Measurements from ENCODE around the gene CD248. TPM values are rescaled to one million over a fixed set of nuclear protein-coding genes. Genes with fewer than 3 reads are reported as not detected.

The CD248 gene
- total and polyA plus RNA-seq, 3 donors from 2014 or later: 3.9 to 35.5 (median 6.4) TPM

DNA sequence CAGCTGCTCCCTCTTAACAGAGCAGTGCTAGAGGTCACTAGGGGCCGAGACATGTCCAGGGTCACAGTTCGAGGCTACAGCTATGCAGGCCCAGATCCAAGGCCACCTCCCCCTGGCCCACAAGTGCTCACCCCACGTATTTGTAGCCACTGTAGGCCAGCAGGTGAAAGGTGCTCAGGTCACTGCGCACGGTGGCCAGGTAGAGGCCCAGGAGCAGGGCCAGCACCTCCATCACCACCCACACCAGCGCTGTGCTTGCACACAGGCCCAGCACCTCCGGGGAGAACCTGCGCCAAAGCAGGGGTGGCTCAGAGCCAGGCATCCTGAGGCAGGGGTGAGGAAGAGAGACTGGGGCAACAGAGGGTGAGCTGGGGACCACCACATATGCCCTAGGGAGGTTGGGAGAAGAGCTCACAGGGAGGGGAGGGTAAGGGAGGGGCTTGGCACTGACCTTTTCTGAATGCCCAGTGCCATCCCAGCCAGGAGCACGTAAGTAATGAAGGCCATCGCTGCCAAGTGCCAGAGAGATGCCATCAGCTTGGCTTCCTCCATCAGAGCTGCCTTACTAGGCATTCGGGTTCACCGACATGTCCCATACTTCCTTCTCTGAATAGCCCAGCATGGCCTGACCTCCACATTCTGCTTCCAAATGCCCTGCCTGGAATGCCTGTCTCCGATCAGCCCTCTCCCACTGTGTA is 31.4 kb downstream of the CD248 start:
- Histone ChIP-seq H3K27me3 (no peaks in the 10 kb centered on the region), H3K4me1 (peaks cover 17% of the 10 kb centered on the region), H3K36me3 (ENCODE audit: low read depth, missing control alignments) (no peaks in the 10 kb centered on the region), H3K27ac (no peak overlapping the region), H3K9me3 (no peaks in the 10 kb centered on the region), H3K4me3 (no peak overlapping the region)
- no peak for DNase-seq
- TF ChIP-seq, protein P1, sequence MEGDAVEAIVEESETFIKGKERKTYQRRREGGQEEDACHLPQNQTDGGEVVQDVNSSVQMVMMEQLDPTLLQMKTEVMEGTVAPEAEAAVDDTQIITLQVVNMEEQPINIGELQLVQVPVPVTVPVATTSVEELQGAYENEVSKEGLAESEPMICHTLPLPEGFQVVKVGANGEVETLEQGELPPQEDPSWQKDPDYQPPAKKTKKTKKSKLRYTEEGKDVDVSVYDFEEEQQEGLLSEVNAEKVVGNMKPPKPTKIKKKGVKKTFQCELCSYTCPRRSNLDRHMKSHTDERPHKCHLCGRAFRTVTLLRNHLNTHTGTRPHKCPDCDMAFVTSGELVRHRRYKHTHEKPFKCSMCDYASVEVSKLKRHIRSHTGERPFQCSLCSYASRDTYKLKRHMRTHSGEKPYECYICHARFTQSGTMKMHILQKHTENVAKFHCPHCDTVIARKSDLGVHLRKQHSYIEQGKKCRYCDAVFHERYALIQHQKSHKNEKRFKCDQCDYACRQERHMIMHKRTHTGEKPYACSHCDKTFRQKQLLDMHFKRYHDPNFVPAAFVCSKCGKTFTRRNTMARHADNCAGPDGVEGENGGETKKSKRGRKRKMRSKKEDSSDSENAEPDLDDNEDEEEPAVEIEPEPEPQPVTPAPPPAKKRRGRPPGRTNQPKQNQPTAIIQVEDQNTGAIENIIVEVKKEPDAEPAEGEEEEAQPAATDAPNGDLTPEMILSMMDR (IDR thresholded peaks at IDR 0.05): no peak
- no peak for TF ChIP-seq POLR2A (IDR thresholded peaks at IDR 0.05)
- 83 to 91% methylated on average over 6 to 13 of the region's 13 CpGs for WGBS, 2 donors
- intact Hi-C loops (cut with DNase I; ENCODE audit: low total_unique reads): no loop called here

DNA sequence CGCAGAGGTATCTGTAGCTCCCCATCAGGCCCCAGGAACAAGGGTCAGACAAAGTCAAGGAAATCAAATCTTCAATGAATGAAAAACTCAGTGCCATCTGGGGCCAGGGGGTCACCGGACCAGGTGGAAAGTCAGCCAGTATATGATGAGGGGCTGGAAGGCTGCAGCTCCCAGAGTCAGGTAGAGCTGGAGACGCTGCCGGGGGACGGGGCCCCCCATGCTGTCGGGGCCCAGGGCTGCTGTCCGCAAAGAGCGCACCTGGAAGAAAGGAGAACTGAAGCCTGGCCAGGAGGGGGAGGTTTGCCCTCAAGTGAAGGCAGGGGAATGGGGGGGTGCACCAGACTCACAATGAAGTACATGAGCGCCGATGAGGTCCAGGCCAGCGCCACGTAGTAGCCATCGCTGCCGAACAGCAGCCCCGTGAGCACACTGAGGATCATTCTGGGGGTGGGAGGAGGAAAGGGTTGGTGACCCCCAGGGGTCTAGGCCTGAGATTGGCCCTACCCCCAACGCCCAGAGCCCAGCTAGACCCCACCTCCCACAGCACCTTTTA is 32.2 kb downstream of the CD248 start:
- 95 to 96% methylated on average over 8 to 16 of the region's 16 CpGs for WGBS, 2 donors
- no peak for TF ChIP-seq POLR2A (IDR thresholded peaks at IDR 0.05)
- TF ChIP-seq, protein P1 (IDR thresholded peaks at IDR 0.05): no peak

DNA sequence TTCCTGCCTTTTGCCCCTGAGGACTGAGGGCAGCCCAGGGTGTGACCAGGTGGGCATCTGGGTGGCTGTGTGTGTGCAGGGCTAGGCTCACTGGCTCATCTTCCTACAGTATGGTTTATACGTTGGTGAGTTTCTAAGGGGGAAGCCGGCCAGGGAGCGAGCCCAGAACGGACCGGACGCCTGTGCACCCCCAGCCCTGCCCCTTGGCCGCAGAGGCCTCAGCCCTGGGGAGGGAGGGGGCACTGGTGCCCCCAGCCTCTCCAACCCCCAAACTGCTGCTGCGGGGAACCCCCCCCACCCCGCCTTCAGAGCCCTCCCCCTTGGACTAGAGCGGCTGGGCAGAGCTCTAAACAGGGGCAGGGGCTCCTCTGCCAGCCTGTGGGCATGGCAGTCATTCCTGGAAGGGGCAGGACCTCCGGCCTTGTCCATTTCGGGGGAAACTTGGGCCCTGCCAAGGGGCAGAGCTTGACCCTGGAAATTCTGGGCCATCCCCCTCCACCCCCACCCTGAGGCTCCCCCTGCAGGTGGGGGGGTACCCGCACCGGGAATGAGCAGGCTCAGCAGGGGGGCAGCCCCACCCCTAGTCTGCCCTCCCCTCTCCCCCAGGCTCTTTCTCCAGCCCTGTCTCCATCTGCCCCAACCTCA is 33.3 kb downstream of the CD248 start:
- no peaks in the 10 kb centered on the region for H3K36me3 ChIP-seq (ENCODE audit: low read depth, missing control alignments)
- no peak overlapping the region for H3K27ac ChIP-seq
- peaks cover 11% of the 10 kb centered on the region for H3K4me1 ChIP-seq
- H3K9me3 ChIP-seq: no peaks in the 10 kb centered on the region
- TF ChIP-seq, protein P1 (IDR thresholded peaks at IDR 0.05): no peak
- TF ChIP-seq POLR2A (IDR thresholded peaks at IDR 0.05): no peak
- intact Hi-C loops (cut with DNase I; ENCODE audit: low total_unique reads): no loop called here
- H3K27me3 ChIP-seq: no peaks in the 10 kb centered on the region
- no peak for DNase-seq
- no peak overlapping the region for H3K4me3 ChIP-seq
- 78 to 87% methylated on average over 9 to 13 of the region's 14 CpGs for WGBS, 2 donors

More for the DNA sequence above, 32.2 kb downstream of the CD248 start:
- no peak overlapping the region for H3K4me3 ChIP-seq
- no peak overlapping the region for H3K27ac ChIP-seq
- H3K9me3 ChIP-seq: no peaks in the 10 kb centered on the region
- DNase-seq: no peak
- H3K27me3 ChIP-seq: no peaks in the 10 kb centered on the region
- no peaks in the 10 kb centered on the region for H3K36me3 ChIP-seq (ENCODE audit: low read depth, missing control alignments)
- intact Hi-C loops (cut with DNase I; ENCODE audit: low total_unique reads): no loop called here
- peaks cover 11% of the 10 kb centered on the region for H3K4me1 ChIP-seq

DNA sequence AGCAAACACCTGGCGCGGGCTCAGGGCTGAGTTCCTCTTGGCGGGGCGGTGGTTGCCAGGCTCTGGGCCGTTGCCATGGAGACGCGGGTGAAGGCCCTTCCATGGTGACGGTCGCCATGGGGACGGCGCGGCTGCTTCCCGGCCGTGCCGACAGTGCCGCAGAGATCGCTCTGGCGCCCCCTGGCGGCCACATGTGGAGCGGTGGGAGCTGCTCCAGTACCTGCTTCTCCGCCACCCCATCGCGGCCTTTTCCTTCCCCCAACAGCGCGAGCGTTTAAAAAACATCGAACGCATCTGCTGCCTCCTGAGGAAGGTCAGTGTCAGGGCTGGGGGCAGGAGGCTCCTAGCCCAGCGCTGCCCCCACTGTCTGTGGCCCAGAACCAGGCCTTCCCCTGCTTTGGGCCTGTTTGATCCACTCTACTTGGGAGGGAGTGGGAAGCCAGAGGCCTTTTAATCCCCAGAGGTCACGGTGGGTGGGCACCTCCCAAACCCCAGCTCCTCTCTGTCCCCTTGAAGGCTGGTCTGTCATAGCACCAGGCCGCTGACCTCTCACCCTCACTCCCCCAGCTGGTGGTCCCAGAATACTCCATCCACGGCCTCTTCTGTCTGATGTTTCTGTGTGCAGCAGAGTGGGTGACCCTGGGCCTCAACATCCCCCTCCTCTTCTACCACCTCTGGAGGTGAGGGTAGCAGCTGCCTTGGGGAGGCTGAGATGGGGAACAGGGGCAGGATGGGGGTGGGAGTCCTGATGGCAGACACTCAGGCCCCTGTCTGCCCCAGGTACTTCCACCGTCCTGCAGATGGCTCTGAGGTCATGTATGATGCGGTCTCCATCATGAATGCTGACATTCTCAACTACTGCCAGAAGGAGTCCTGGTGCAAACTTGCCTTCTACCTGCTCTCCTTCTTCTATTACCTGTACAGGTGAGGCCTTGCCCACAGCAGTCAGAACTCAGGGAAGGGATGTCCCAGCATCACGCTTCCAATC is 34.1 kb downstream of the CD248 start:
- intact Hi-C loops (cut with DNase I; ENCODE audit: low total_unique reads): no loop called here
- no peak overlapping the region for H3K4me3 ChIP-seq
- no peak overlapping the region for H3K27ac ChIP-seq

More for the DNA sequence above, 34.1 kb downstream of the CD248 start:
- Histone ChIP-seq H3K4me1 (peaks cover 5% of the 10 kb centered on the region), H3K36me3 (ENCODE audit: low read depth, missing control alignments) (no peaks in the 10 kb centered on the region), H3K27me3 (no peaks in the 10 kb centered on the region), H3K9me3 (no peaks in the 10 kb centered on the region)
- WGBS, 2 donors: 13 to 38% methylated on average over 10 to 35 of the region's 35 CpGs
- peak; percentile 99 for DNase-seq
- no peak for TF ChIP-seq POLR2A (IDR thresholded peaks at IDR 0.05)
- TF ChIP-seq, protein P1 (IDR thresholded peaks at IDR 0.05): peak; percentile 99 to 100 (median 100)

All from testis (tissue), 3 donors.